Loucy (cell line): ENCODE measurements around the gene PCBD1.

Source experiments
- H2AFZ ChIP-seq: fragments of 200-600 bp; sonication (generic); 2 replicates; pipeline ENCODE4 v1.6.0; 2016; ENCODE audit warnings: antibody characterized with exemption, mild to moderate bottlenecking, low read length, moderate library complexity
- H3F3A ChIP-seq: fragments of 200-600 bp; 2 replicates; pipeline ENCODE4 v1.6.0; 2016; ENCODE audit warnings: antibody characterized with exemption, low read depth, mild to moderate bottlenecking
- H3K27me3 ChIP-seq: fragments of 200-600 bp; sonication (generic); 2 replicates; pipeline ENCODE4 v1.6.1; 2014; ENCODE audit warnings: low read length, mild to moderate bottlenecking; ENCODE audit not compliant: insufficient read depth, poor library complexity, severe bottlenecking
- H3K36me3 ChIP-seq: fragments of 200-600 bp; sonication (generic); 2 replicates; pipeline ENCODE4 v1.6.1; 2016; ENCODE audit warnings: low read length; ENCODE audit not compliant: insufficient read depth
- H3K4me1 ChIP-seq: fragments of 200-600 bp; sonication (generic); 2 replicates; pipeline ENCODE4 v1.5.1; 2014; ENCODE audit warnings: low read length, mild to moderate bottlenecking; ENCODE audit not compliant: insufficient read depth, poor library complexity, severe bottlenecking
- H3K4me2 ChIP-seq: fragments of 200-600 bp; sonication (generic); 2 replicates; pipeline ENCODE4 v1.6.0; 2014; ENCODE audit warnings: antibody characterized with exemption, low read length, low read depth, mild to moderate bottlenecking; ENCODE audit not compliant: poor library complexity, severe bottlenecking
- H3K4me3 ChIP-seq: fragments of 200-600 bp; sonication (generic); 2 replicates; pipeline ENCODE4 v1.5.1; 2014; ENCODE audit warnings: low read length, mild to moderate bottlenecking, mixed read lengths; ENCODE audit not compliant: poor library complexity, severe bottlenecking
- H3K79me2 ChIP-seq: fragments of 200-600 bp; sonication (generic); 2 replicates; pipeline ENCODE4 v1.6.1; 2014; ENCODE audit warnings: low read length; ENCODE audit not compliant: insufficient read depth
- H3K9ac ChIP-seq: fragments of 200-600 bp; sonication (generic); 2 replicates; pipeline ENCODE4 v1.6.0; 2014; ENCODE audit warnings: mild to moderate bottlenecking, low read depth, low read length, moderate library complexity; ENCODE audit not compliant: poor library complexity, severe bottlenecking
- H3K9me2 ChIP-seq: fragments of 200-600 bp; sonication (generic); replicated peaks from 2 replicates; pipeline ENCODE4 v1.6.1; 2016; ENCODE audit warnings: low read depth, low read length, mixed read lengths
- H3K9me3 ChIP-seq: fragments of 200-600 bp; sonication (generic); 2 replicates; pipeline ENCODE4 v1.6.1; 2014; ENCODE audit warnings: mild to moderate bottlenecking, antibody characterized with exemption, low read length, low read depth; ENCODE audit not compliant: insufficient read depth
- H4K20me1 ChIP-seq: fragments of 200-600 bp; sonication (generic); 2 replicates; pipeline ENCODE4 v1.6.0; 2014; ENCODE audit warnings: antibody characterized with exemption, low read length, mild to moderate bottlenecking; ENCODE audit not compliant: insufficient read depth, poor library complexity, severe bottlenecking
- EZH2phosphoT487 ChIP-seq: fragments of 200-600 bp; IDR thresholded peaks from 2 replicates; pipeline ENCODE4 v1.6.1; 2018; ENCODE audit warnings: antibody characterized with exemption, mild to moderate bottlenecking, moderate library complexity, borderline replicate concordance
- TF ChIP-seq, protein P1 (sequence below): fragments of 200-600 bp; sonication (generic); conservative IDR thresholded peaks from 2 replicates; pipeline ENCODE4 v1.5.1; 2014; ENCODE audit warnings: mild to moderate bottlenecking, antibody characterized with exemption, low read length

PCBD1 gene

DNA sequence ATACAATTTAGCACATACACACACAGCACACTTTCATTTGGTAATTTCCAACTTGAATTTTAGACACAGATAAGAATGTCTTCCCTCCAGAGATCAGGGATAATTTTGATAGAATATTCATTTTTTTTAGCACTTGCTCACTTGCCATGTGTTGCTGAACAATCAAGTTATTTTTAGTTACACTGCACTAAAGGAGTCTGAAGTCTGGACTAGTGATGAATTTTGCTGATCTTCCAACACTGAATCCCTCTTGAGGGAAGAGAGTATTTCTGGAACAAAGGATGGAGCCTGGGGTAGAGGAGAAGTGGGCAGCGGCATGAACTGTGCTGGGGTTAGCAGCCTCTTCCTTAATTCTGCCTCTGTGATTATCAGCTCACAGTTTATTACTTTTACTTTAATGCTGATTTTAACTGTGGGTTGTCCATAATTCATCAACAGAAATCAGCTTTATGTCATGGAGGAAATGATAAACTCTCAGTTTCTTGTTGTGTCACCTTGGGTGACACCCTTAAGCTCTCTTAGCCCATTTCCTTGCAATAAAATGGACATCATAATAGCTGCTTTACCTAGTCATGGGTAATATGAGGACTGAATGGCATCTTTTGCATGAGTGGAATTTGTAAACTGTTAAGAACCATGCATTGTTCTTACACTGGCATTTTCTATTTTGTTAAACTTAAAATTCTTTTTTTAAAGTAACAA lies 40.6 kb downstream of the PCBD1 start:
- H3K4me2 ChIP-seq: peak overlapping the region; percentile 21
- TF ChIP-seq, protein P1, sequence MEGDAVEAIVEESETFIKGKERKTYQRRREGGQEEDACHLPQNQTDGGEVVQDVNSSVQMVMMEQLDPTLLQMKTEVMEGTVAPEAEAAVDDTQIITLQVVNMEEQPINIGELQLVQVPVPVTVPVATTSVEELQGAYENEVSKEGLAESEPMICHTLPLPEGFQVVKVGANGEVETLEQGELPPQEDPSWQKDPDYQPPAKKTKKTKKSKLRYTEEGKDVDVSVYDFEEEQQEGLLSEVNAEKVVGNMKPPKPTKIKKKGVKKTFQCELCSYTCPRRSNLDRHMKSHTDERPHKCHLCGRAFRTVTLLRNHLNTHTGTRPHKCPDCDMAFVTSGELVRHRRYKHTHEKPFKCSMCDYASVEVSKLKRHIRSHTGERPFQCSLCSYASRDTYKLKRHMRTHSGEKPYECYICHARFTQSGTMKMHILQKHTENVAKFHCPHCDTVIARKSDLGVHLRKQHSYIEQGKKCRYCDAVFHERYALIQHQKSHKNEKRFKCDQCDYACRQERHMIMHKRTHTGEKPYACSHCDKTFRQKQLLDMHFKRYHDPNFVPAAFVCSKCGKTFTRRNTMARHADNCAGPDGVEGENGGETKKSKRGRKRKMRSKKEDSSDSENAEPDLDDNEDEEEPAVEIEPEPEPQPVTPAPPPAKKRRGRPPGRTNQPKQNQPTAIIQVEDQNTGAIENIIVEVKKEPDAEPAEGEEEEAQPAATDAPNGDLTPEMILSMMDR: no peak
- no peak for TF ChIP-seq EZH2phosphoT487

DNA sequence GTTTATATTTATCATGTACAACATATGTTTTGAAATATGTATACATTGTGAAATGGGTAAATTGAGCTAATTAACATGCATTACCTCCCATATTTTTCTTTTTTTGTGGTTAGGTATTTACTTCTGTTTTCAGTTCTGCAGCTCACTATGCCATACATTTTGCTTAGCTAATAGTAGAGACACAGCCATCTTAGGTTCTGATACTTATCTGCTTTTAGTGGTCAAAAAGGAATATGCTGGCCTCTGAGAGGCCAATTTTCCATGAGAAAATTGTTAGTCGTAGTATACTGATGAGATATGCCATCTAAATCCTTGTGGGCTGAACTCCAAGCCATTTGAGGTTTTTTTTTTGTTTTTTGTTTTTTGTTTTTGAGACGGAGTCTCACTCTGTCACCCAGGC lies 41.6 kb downstream of the PCBD1 start:
- TF ChIP-seq, protein P1: no peak
- no peak for TF ChIP-seq EZH2phosphoT487
- H3F3A ChIP-seq: no peaks in the 10 kb centered on the region
- no peaks in the 10 kb centered on the region for H3K9me3 ChIP-seq
- H3K36me3 ChIP-seq: peaks cover 22% of the 10 kb centered on the region; the same call in 1 of the 2 replicates
- H3K27me3 ChIP-seq: no peaks in the 10 kb centered on the region
- H3K4me3 ChIP-seq: no peak overlapping the region
- no peak overlapping the region for H3K9ac ChIP-seq
- 0 out of 2 replicates have a peak, but pooled peaks cover 5% of the 10 kb centered on the region for H3K79me2 ChIP-seq
- H3K4me1 ChIP-seq: peaks cover 8% of the 10 kb centered on the region
- H2AFZ ChIP-seq: no peak overlapping the region
- H3K4me2 ChIP-seq: no peak overlapping the region
- H4K20me1 ChIP-seq: no peaks in the 10 kb centered on the region
- H3K9me2 ChIP-seq: no peaks in the 10 kb centered on the region

More for the DNA sequence above, 40.6 kb downstream of the PCBD1 start:
- Histone ChIP-seq H3K36me3 (peaks cover 22% of the 10 kb centered on the region; the same call in 1 of the 2 replicates), H3K9ac (no peak overlapping the region), H2AFZ (no peak overlapping the region), H3K79me2 (no peaks in the 10 kb centered on the region), H3K4me1 (peaks cover 8% of the 10 kb centered on the region), H3K4me3 (no peak overlapping the region), H3F3A (no peaks in the 10 kb centered on the region), H3K9me2 (no peaks in the 10 kb centered on the region), H3K27me3 (no peaks in the 10 kb centered on the region), H3K9me3 (no peaks in the 10 kb centered on the region), H4K20me1 (no peaks in the 10 kb centered on the region)

DNA sequence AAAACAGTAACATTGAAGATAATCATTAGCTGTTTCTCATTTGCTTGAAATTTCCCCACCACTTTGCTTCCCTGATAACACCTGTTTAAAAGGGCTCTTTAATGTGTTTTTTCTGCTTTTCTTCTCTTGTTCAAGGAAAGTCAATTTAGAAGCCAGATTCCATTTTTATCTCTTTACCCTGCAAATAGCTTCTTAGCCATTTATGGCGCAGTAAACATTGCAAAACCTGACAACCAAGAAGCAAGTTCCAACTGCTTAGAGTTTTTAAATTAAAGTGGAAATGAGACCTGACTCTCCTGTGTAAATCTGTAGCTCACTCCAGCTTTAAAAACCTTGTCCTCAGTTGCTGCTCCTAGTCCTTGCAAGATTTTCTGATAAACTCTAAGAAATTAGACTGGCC lies 42.5 kb downstream of the PCBD1 start:
- no peaks in the 10 kb centered on the region for H3K9me3 ChIP-seq
- H3K27me3 ChIP-seq: no peaks in the 10 kb centered on the region
- no peaks in the 10 kb centered on the region for H4K20me1 ChIP-seq
- no peak overlapping the region for H2AFZ ChIP-seq
- peaks cover 16% of the 10 kb centered on the region for H3K4me1 ChIP-seq
- H3K9ac ChIP-seq: no peak overlapping the region
- H3K36me3 ChIP-seq: peaks cover 16% of the 10 kb centered on the region; the same call in 1 of the 2 replicates
- H3K4me2 ChIP-seq: no peak overlapping the region
- 0 out of 2 replicates have a peak, but pooled peaks cover 5% of the 10 kb centered on the region for H3K79me2 ChIP-seq
- no peak overlapping the region for H3K4me3 ChIP-seq
- H3K9me2 ChIP-seq: no peaks in the 10 kb centered on the region
- TF ChIP-seq, protein P1: no peak
- TF ChIP-seq EZH2phosphoT487: no peak
- no peaks in the 10 kb centered on the region for H3F3A ChIP-seq
